HepG2 (cell line): ENCODE data around the gene FGF19. TPM values are rescaled to one million over a fixed set of nuclear protein-coding genes. Genes with fewer than 3 reads are reported as not detected.
A peak's percentile ranks its signal among the peaks of the same experiment; 100 is the strongest.

ENCODE experiments used
- ADNP ChIP-seq: sonication (generic); formaldehyde crosslinking; IDR thresholded peaks from 2 replicates; pipeline ENCODE4 v1.4.0; 2020; ENCODE audit warnings: missing genetic modification reagents
- ARHGAP35 ChIP-seq: sonication (generic); formaldehyde crosslinking; IDR thresholded peaks from 2 replicates; pipeline ENCODE4 v1.9.0; 2022; ENCODE audit warnings: mild to moderate bottlenecking, inconsistent platforms, moderate library complexity, missing genetic modification reagents, borderline replicate concordance
- ASH2L ChIP-seq: fragments of 300-600, 200-600 bp; sonication (generic); IDR thresholded peaks from 2 replicates; pipeline ENCODE4 v1.7.0; 2017; ENCODE audit warnings: low read depth, mild to moderate bottlenecking, moderate library complexity, mixed read lengths, low read length; ENCODE audit not compliant: insufficient read length
- CENPT ChIP-seq: sonication (generic); formaldehyde crosslinking; IDR thresholded peaks from 2 replicates; pipeline ENCODE4 v1.8.0; 2022; ENCODE audit warnings: low read depth, mild to moderate bottlenecking, moderate library complexity, missing genetic modification reagents
- ELF3 ChIP-seq: IDR thresholded peaks from 2 replicates; pipeline ENCODE4 v1.6.1; 2016; ENCODE audit warnings: missing genetic modification reagents, missing compliant biosample characterization
- KDM5A ChIP-seq: fragments of 200-600 bp; sonication (generic); IDR thresholded peaks from 2 replicates; pipeline ENCODE4 v1.7.0; 2018; ENCODE audit warnings: antibody characterized with exemption, mild to moderate bottlenecking, low read length, borderline replicate concordance
- NFYC ChIP-seq: IDR thresholded peaks from 2 replicates; pipeline ENCODE4 v1.6.1; 2016; ENCODE audit warnings: missing genetic modification reagents, missing compliant biosample characterization
- RXRA ChIP-seq: sonication (generic); formaldehyde crosslinking; IDR thresholded peaks from 2 replicates; pipeline ENCODE4 v1.5.1; 2020; ENCODE audit warnings: missing genetic modification reagents
- SKI ChIP-seq: fragments of 450-650 bp; IDR thresholded peaks from one replicate; pipeline ENCODE4 v1.6.1; 2018; ENCODE audit warnings: mild to moderate bottlenecking; ENCODE audit not compliant: partially characterized antibody
- SPEN ChIP-seq: sonication (generic); formaldehyde crosslinking; IDR thresholded peaks from 2 replicates; pipeline ENCODE4 v1.5.1; 2020; ENCODE audit warnings: low read depth, mild to moderate bottlenecking, missing genetic modification reagents
- ZBTB20 ChIP-seq: sonication (generic); formaldehyde crosslinking; IDR thresholded peaks from 2 replicates; pipeline ENCODE4 v1.8.1; 2023; ENCODE audit warnings: missing genetic modification reagents, low read depth, mild to moderate bottlenecking, borderline replicate concordance
- ZNF205 ChIP-seq: IDR thresholded peaks from 2 replicates; pipeline ENCODE4 v1.6.1; 2018; ENCODE audit warnings: missing biosample characterization, missing genetic modification reagents
- ZNF547 ChIP-seq: sonication (generic); formaldehyde crosslinking; IDR thresholded peaks from 2 replicates; pipeline ENCODE4 v1.5.1; 2020; ENCODE audit warnings: mild to moderate bottlenecking, missing genetic modification reagents
- ZNF629 ChIP-seq: sonication (generic); formaldehyde crosslinking; conservative IDR thresholded peaks from 2 replicates; pipeline ENCODE4 v1.5.0; 2020; ENCODE audit warnings: missing genetic modification reagents
- ZNF790 ChIP-seq: sonication (generic); formaldehyde crosslinking; IDR thresholded peaks from 2 replicates; pipeline ENCODE4 v1.8.0; 2022; ENCODE audit warnings: missing genetic modification reagents, mild to moderate bottlenecking, borderline replicate concordance
- ZNF850 ChIP-seq: sonication (generic); formaldehyde crosslinking; conservative IDR thresholded peaks from 2 replicates; pipeline ENCODE4 v1.9.0; 2021; ENCODE audit warnings: mild to moderate bottlenecking, missing genetic modification reagents
- polyA plus RNA-seq, 8 experiments: library from polyadenylated mRNA; depleted of rRNA in 3 of 8; stranded (reverse) in 7 of 8; unstranded in 1 of 8; fragments of >200 nt; fragmentation: Illumina TruSeq in 4 of 8; extraction: Trizol in 4 of 8; gene quantifications; 2 replicates each; pipeline versions ENCODE4 v1.2.1 to v1.2.3, GENCODE V29; 2011 to 2016; ENCODE audit warnings: low read depth in 4 of 8, missing spikeins in 1 of 8, mixed read lengths in 1 of 8; ENCODE audit not compliant: insufficient read depth in 1 of 8
- total RNA-seq, 5 experiments: library from RNA; depleted of rRNA; stranded (reverse); fragments of >200 nt; fragmentation: Illumina TruSeq; extraction: Trizol; gene quantifications; 2 replicates each; pipeline ENCODE4 v1.2.3, GENCODE V29; 2016; ENCODE audit warnings: low read depth in 1 of 5
- TF ChIP-seq, protein P1 (sequence below): sonication (generic); formaldehyde crosslinking; IDR thresholded peaks from 2 replicates; pipeline ENCODE4 v1.9.0; 2021; ENCODE audit warnings: missing genetic modification reagents, mild to moderate bottlenecking, borderline replicate concordance
- TF ChIP-seq, protein P2 (sequence below): sonication (generic); formaldehyde crosslinking; IDR thresholded peaks from 2 replicates; pipeline ENCODE4 v1.5.0; 2020; ENCODE audit warnings: missing genetic modification reagents
- TF ChIP-seq, protein P3 (sequence below): IDR thresholded peaks from 2 replicates; pipeline ENCODE4 v1.6.1; 2016; ENCODE audit warnings: missing biosample characterization, missing genetic modification reagents, low read depth
- TF ChIP-seq, protein P4 (sequence below): sonication (generic); formaldehyde crosslinking; IDR thresholded peaks from 2 replicates; pipeline ENCODE4 v1.4.0; 2020; ENCODE audit warnings: missing genetic modification reagents
- TF ChIP-seq, protein P5 (sequence below): sonication (generic); formaldehyde crosslinking; IDR thresholded peaks from 2 replicates; pipeline ENCODE4 v1.5.0; 2020; ENCODE audit warnings: missing genetic modification reagents

FGF19 gene
- total and polyA plus RNA-seq, 2 of the 13 experiments (the other 11 are each of a cell fraction or from before 2014, with no cell fraction given): 0.07 TPM; not detected in 1

DNA sequence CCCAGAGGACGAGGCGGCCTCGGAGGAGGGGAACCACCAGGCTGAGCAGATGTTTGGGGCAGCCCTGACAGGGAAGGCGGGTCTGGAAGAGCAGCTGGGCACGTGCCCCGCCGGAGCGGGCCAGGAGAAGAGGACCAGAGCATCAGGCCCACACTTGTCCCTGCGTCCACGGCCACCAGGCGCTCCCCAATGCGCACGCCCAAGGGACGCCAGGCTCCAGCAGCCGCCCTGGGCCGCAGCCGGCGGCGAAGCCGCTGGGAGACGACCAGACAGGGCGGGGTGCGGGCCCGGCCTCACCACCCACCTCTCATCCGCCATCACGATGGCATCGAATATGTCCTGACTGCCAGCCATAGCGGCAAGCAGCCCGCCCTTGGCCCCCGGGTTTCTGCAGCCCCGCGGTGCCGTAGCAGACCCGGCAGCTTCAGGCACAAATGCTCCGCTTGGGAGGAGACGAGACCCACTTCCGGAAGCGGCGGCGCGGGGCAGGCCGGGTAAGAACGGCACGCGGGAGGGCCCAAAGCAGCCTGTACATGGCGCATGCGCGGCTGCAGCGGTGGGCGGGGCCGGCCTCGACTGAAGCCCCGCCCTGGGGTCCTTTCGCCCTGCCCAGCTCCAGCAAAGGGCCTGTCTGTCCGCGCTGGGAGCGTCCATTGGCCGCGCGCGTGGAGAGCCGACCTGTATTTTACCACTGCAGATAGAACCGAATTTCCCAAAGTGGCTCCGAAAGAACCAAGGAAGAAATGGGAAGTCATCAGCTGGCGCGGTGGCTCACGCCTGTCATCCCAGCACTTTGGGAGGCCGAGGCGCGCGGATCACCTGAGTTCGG is 28.7 kb downstream of the FGF19 start, which contains the start of gene LTO1 (continued):
- TF ChIP-seq, protein P1, sequence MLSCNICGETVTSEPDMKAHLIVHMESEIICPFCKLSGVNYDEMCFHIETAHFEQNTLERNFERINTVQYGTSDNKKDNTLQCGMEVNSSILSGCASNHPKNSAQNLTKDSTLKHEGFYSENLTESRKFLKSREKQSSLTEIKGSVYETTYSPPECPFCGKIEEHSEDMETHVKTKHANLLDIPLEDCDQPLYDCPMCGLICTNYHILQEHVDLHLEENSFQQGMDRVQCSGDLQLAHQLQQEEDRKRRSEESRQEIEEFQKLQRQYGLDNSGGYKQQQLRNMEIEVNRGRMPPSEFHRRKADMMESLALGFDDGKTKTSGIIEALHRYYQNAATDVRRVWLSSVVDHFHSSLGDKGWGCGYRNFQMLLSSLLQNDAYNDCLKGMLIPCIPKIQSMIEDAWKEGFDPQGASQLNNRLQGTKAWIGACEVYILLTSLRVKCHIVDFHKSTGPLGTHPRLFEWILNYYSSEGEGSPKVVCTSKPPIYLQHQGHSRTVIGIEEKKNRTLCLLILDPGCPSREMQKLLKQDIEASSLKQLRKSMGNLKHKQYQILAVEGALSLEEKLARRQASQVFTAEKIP (CRISPR knock-in tag): no peak
- TF ChIP-seq ZBTB20 (peak; percentile 62; the same call in 1 of the 2 replicates), ELF3 (peak; percentile 75; the same call in 1 of the 2 replicates), ZNF547 (peak; percentile 30; the same call in 1 of the 2 replicates), SPEN (CRISPR knock-in tag) (peak; percentile 97; the same call in 1 of the 2 replicates), ASH2L (peak; percentile 74), ZNF850 (no peak), ZNF205 (0 out of 2 replicates have a peak, but pooled peaks have one; percentile 5), ARHGAP35 (CRISPR knock-in tag) (0 out of 2 replicates have a peak, but pooled peaks have one; percentile 28), CENPT (CRISPR knock-in tag) (no peak), NFYC (CRISPR knock-in tag) (no peak), ZNF629 (no peak), KDM5A (peak; percentile 71), SKI (peak; percentile 58), ADNP (peak; percentile 95; the same call in 1 of the 2 replicates), RXRA (CRISPR knock-in tag) (peak; percentile 76), ZNF790 (CRISPR knock-in tag) (peak; percentile 73; the same call in 1 of the 2 replicates)
- TF ChIP-seq, protein P2, sequence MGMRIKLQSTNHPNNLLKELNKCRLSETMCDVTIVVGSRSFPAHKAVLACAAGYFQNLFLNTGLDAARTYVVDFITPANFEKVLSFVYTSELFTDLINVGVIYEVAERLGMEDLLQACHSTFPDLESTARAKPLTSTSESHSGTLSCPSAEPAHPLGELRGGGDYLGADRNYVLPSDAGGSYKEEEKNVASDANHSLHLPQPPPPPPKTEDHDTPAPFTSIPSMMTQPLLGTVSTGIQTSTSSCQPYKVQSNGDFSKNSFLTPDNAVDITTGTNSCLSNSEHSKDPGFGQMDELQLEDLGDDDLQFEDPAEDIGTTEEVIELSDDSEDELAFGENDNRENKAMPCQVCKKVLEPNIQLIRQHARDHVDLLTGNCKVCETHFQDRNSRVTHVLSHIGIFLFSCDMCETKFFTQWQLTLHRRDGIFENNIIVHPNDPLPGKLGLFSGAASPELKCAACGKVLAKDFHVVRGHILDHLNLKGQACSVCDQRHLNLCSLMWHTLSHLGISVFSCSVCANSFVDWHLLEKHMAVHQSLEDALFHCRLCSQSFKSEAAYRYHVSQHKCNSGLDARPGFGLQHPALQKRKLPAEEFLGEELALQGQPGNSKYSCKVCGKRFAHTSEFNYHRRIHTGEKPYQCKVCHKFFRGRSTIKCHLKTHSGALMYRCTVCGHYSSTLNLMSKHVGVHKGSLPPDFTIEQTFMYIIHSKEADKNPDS: 0 out of 2 replicates have a peak, but pooled peaks have one; percentile 58
- TF ChIP-seq, protein P3, sequence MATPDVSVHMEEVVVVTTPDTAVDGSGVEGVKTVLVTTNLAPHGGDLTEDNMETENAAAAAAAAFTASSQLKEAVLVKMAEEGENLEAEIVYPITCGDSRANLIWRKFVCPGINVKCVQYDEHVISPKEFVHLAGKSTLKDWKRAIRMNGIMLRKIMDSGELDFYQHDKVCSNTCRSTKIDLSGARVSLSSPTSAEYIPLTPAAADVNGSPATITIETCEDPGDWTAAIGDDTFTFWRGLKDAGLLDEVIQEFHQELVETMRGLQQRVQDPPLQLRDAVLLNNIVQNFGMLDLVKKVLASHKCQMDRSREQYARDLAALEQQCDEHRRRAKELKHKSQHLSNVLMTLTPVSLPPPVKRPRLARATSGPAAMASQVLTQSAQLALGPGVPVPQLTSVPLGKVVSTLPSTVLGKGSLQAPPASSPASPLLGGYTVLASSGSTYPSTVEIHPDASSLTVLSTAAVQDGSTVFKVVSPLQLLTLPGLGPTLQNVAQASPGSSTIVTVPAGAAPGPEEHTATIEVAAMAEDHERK (CRISPR knock-in tag): no peak; the same call in 1 of the 2 replicates
- TF ChIP-seq, protein P4, sequence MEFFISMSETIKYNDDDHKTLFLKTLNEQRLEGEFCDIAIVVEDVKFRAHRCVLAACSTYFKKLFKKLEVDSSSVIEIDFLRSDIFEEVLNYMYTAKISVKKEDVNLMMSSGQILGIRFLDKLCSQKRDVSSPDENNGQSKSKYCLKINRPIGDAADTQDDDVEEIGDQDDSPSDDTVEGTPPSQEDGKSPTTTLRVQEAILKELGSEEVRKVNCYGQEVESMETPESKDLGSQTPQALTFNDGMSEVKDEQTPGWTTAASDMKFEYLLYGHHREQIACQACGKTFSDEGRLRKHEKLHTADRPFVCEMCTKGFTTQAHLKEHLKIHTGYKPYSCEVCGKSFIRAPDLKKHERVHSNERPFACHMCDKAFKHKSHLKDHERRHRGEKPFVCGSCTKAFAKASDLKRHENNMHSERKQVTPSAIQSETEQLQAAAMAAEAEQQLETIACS (CRISPR knock-in tag): no peak; the same call in 1 of the 2 replicates
- TF ChIP-seq, protein P5, sequence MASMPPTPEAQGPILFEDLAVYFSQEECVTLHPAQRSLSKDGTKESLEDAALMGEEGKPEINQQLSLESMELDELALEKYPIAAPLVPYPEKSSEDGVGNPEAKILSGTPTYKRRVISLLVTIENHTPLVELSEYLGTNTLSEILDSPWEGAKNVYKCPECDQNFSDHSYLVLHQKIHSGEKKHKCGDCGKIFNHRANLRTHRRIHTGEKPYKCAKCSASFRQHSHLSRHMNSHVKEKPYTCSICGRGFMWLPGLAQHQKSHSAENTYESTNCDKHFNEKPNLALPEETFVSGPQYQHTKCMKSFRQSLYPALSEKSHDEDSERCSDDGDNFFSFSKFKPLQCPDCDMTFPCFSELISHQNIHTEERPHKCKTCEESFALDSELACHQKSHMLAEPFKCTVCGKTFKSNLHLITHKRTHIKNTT (CRISPR knock-in tag): no peak
